H1 (cell line): ENCODE data around the gene PPP1R3G.

Experiments used
- CTCF ChIP-seq, 3 experiments: IDR thresholded peaks; 1 replicate in 2 of 3; 2 replicates in 1 of 3; pipeline versions ENCODE4 v1.5.1 to v1.6.1; 2011; ENCODE audit warnings: low read length in 3 of 3, mild to moderate bottlenecking in 3 of 3, inconsistent platforms in 2 of 3, low read depth in 1 of 3, moderate library complexity in 1 of 3; ENCODE audit not compliant: insufficient read depth in 1 of 3; ENCODE audit errors: control extremely low read depth in 1 of 3
- EP300 ChIP-seq, 2 experiments: IDR thresholded peaks; 1 replicate in 1 of 2; 2 replicates in 1 of 2; pipeline ENCODE4 v1.6.1; 2011 to 2012; ENCODE audit warnings: low read depth in 2 of 2, low read length in 2 of 2, mild to moderate bottlenecking in 2 of 2, borderline replicate concordance in 1 of 2, inconsistent platforms in 1 of 2, moderate library complexity in 1 of 2
- KDM1A ChIP-seq: fragments of 200-600, 300-600 bp; sonication (generic); IDR thresholded peaks from 2 replicates; pipeline ENCODE4 v1.7.1; 2016; ENCODE audit warnings: mild to moderate bottlenecking, low read length, borderline replicate concordance
- RAD21 ChIP-seq, 2 experiments: IDR thresholded peaks in 1 of 2; conservative IDR thresholded peaks in 1 of 2; 2 replicates each; pipeline ENCODE4 v1.6.1; 2011; ENCODE audit warnings: low read depth in 2 of 2, low read length in 2 of 2, improper control_type of control experiment in 1 of 2, inconsistent platforms in 1 of 2, mild to moderate bottlenecking in 1 of 2, moderate library complexity in 1 of 2
- RXRA ChIP-seq: IDR thresholded peaks from 2 replicates; pipeline ENCODE4 v1.6.1; 2011; ENCODE audit warnings: low read depth, mild to moderate bottlenecking, low read length, moderate library complexity; ENCODE audit not compliant: insufficient read depth
- SIRT6 ChIP-seq: IDR thresholded peaks from one replicate; pipeline ENCODE4 v1.7.1; 2012; ENCODE audit warnings: low read length, inconsistent platforms
- TAF1 ChIP-seq: IDR thresholded peaks from 2 replicates; pipeline ENCODE4 v1.6.1; 2011; ENCODE audit warnings: mild to moderate bottlenecking, low read depth, low read length
- YY1 ChIP-seq: IDR thresholded peaks from 2 replicates; pipeline ENCODE4 v1.6.1; 2011; ENCODE audit warnings: low read depth, mild to moderate bottlenecking, low read length
- TF ChIP-seq, protein P1 (sequence below): IDR thresholded peaks from 2 replicates; pipeline ENCODE4 v1.6.1; 2012; ENCODE audit warnings: inconsistent platforms

GRCh38 chr6:5122504-5123112 is 37.5 kb downstream of the PPP1R3G start:
- TF ChIP-seq TAF1 (no peak), RAD21 (IDR thresholded peaks at IDR 0.05 in 1 of 2, conservative IDR thresholded peaks at IDR 0.05 in 1 of 2; ENCODE audit: low read depth in 2 of 2, low read length in 2 of 2) (no peak), CTCF (IDR thresholded peaks at IDR 0.05; ENCODE audit: control extremely low read depth in 1 of 3, insufficient read depth in 1 of 3, low read depth in 1 of 3, low read length in 3 of 3) (no peak), RXRA (no peak), YY1 (no peak), EP300 (IDR thresholded peaks at IDR 0.05; ENCODE audit: borderline replicate concordance in 1 of 2, low read depth in 2 of 2, low read length in 2 of 2) (no peak), KDM1A (no peak), SIRT6 (no peak)
- TF ChIP-seq, protein P1, sequence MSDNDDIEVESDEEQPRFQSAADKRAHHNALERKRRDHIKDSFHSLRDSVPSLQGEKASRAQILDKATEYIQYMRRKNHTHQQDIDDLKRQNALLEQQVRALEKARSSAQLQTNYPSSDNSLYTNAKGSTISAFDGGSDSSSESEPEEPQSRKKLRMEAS = no peak
